Erythroblast (primary cell): ENCODE measurements around the gene EFNB2.

Source experiments
- GATA1 ChIP-seq: IDR thresholded peaks from 2 replicates; pipeline ENCODE4 v1.6.1; 2011; ENCODE audit warnings: low read depth, mild to moderate bottlenecking, control low read depth, low read length, moderate library complexity
- POLR2A ChIP-seq: IDR thresholded peaks from 2 replicates; pipeline ENCODE4 v1.6.1; 2011; ENCODE audit warnings: mild to moderate bottlenecking, low read length

DNA sequence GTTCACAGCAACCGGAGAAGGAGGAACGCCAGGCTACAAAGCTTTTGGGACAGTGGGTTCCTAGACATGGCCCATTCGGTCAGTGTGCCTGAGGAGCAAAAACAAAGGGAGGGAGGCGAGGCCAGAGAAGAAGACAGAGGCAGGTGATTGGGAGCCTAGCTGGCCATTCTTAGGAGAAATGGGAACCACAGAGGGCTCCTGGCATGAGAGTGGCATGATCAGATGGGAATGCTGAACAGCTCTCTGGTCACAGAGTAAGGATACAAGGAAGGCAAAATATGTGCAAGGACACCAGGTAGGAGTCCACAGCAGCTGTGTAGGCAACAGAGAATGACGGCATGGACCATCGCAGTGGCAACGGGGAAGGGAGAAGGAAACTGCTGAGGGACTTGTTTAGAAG, 82.4 kb downstream of the EFNB2 start:
- no peak for TF ChIP-seq POLR2A
- TF ChIP-seq GATA1, result no peak
